Activated CD4-positive, alpha-beta T cell treated with anti-CD3 and anti-CD28 coated beads, Interleukin-2, amount 50 U/mL, for 1 hour (primary cell): ENCODE data around the gene SLC35B4.
"Not testable (repeated sequence)": the region's sequence is repeated elsewhere in the genome, so short reads cannot be mapped to it uniquely, and the experiment has no call there.

ENCODE experiments used
- DNase-seq: peaks from one replicate; pipeline ENCODE4 v3.0.0-alpha.2; 2020

Gene SLC35B4

DNA sequence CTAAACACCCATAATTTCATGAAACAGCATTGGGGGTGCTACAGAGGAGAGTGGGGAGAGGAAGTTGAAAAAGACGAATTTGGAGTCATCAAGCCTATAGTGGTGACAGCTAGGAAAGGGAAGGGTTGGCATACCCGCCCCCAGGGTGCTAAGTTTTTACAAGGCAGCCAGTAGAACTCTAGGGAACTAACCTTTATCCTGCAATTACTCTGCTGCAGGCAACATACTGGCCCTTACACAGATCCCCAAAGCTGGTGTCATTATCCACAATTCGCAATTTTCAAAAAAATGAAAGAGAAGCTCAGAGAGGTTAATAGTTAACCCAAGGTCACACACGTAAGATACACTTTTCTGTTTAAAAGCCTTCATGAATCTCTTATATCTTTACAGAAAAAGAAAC, 14.2 kb upstream of the SLC35B4 start:
- no peak for DNase-seq

GRCh38 chr7:134329614-134330346, 13.1 kb upstream of the SLC35B4 start:
- DNase-seq, result no peak

DNA sequence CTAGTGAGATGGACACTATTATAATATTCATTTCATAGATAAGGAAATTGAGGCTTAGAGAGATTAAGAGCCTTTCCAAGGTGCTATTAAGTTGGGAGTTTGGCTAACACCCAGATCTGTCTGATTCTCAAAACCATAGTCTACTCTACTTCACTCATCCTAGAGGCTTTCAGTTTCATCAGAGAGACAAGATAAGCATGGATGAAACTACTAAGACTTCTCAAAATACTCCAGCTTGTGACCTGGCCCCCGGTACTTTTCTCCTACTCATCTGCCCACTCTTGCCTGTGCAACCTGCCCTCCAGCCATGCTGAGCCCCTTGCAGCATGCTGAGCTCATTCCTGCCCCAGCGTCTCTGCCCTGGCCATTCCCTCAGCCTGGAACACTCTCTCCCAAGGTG, 12.2 kb upstream of the SLC35B4 start:
- DNase-seq, result no peak

DNA sequence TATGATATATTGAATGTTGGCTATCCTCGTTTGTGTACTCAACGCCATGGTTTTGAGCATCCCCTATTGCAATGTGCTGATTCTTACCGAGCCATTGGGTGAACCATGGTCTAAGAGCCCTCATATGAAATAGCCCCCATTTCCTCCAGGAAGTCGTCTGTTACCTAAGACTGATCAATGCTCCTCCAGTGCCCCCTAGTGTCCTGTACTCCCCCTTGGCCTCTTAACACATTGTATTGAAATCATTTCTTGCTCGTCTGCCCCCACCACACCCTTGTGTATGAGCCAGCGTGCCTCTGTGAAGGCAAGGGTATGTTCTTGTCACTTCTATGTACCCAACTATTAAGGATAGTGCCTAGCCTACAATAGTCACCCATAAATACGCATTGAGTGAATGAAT, 11.2 kb upstream of the SLC35B4 start:
- DNase-seq, result peak; percentile 44

DNA sequence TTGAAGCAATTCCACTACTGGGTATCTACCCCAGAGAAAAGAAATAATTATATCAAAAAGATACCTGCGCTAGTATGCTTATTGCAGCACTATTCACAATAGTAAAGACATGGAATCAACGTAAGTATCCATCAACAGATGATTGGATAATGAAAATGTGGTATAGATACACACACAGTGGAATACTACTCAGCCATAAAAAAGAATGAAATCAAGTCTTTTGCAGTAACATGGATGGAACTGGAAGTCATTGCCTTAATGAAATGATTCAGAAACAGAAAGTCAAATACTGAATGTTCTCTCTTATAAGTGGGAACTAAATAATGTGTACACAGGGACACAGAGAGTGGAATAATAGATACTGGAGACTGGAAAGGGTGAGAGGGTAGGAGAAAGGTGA, 7.4 kb upstream of the SLC35B4 start:
- no peak for DNase-seq

DNA sequence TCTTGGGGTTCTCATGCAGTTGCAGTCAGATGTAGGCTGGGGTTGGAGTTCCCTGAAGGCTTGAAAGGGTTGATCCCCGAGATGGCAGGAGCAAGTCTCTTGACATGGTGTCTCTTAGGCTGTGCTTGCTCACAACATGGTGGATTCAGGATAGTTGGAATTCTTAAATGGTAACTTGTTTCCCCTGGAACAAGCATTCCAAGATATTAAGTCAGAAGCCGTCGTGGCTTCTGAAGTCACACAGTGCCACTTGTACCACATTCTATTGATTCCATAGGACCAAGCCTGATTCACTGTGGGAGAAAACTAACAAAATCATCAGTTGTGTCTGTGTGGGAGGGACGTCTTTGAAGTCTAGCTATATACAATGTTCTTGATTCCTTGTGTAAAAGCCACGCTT, 3.5 kb upstream of the SLC35B4 start:
- DNase-seq, result no peak

DNA sequence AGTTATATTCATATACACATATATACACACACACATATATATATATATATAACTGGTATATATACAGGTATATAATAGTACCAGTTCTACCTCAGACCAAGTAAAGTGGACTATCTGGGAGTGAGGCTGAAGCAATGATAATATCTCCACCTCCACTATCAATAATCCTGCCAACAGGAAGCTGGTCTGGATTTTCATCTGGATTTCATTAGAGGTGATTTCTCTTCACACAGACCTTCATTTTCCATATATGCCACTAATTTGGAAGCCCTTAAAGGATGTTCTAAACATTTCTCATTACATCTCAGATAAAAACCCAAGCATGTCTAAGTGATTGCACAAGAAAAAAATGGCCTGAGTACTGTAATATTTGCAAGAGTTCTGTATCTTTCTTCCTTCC, 1.7 kb upstream of the SLC35B4 start:
- DNase-seq, result no peak

DNA sequence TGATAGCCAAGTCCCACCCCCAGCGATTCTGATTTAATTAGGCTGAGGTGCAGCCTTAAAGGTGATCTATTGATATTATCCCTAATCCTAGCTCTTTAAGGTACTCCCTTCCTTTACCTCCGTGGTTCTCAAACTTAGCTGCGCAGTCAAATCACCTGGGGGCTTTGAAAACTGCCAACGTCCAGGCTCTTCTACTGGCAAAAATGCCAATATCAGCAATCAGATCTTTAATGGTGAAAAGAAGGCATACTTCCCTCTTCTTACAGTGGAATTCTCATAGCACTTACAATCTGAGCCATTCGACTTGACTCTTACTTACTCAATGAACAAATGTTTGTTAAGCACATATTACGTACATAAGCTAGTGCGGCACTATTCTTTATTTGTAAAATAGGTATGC, 704 bp upstream of the SLC35B4 start:
- DNase-seq, result no peak

DNA sequence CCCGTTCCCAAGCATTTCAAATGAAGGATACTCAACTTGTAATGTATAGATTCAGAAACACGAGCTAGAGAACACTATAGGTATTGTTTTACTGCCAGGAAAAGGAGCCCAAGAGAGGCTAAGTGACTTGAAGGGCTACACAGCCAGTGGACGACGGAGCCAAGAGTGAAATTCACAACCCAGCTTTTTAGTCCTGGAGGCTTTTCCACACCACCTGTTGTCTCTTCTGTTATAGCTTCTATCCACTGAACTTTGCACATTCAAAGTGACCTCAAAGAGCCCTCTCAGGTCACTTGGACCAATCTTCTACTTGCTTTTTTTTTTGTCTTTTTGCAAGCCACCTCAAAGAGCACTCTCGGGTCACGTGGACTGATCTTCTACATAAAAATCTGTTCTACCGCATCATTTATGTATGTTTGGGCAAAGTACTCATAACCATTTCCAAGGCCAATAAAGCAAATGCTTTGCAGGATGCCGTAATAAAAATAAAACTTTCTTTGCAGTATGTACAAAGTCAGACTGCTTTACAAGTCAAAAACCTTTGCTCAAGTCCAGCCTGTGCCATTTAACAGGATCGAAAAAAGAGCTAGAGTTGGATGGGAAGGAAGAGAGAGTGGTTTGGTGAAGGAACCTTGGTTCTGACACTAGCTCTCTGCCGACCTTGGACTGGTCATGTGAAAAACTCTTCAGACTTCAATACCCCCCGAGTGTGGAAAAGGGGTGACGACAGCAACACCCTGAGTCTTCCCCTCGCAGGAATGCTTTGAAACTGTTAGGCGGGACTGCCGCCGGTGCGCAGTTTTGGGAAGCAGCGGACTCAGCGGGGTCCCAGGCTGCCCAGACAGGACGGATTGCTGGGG, 821 bp downstream of the SLC35B4 start:
- peak; percentile 1 for DNase-seq

- DNase-seq, result no peak
Observed at GRCh38 chr7:134313543-134313942, 3.2 kb downstream of the SLC35B4 start.

- DNase-seq, result no peak
Observed at GRCh38 chr7:134312717-134313116, 4.0 kb downstream of the SLC35B4 start.

GRCh38 chr7:134311807-134312206, 4.9 kb downstream of the SLC35B4 start:
- DNase-seq, result no peak

GRCh38 chr7:134308548-134308947, 8.2 kb downstream of the SLC35B4 start:
- DNase-seq, result no peak

DNA sequence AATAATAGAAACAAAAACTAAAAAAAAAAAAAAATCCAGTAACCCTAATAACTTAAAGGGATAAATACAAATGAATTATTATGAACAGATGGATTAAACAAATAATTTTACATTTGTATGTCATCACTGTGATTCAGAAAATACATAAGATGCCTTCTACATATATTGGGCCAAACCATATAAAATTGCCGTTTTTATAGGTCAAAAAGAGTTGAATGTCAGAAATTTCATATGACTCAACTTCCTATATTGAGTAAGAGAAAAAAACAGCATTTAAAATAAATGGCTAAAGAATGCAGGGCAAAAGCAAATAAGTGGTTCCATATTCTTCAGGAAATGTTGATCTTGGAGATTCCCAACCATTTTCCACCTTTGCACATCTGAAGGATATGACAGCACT, 9.4 kb downstream of the SLC35B4 start:
- no peak for DNase-seq

GRCh38 chr7:134302120-134302519, 14.6 kb downstream of the SLC35B4 start:
- DNase-seq, result no peak

DNA sequence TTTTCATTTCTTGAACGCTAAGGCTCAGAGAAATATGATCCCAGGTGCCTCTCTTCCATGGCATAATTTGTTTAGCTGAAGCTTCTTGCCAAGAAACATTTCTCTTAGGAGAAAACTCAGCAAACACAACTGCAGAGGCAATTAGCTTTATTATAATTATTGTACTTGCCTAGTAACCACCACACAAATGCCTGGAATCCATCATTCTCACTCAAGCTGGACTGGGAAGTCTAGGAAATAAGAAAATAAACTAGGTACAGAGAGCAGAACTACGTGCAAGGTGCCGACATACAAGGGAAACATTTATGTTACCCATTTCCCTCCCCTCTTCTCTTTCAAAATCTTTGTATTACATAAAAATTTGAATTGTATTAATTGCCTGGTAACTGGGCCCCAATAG, 15.1 kb downstream of the SLC35B4 start:
- DNase-seq, result no peak

GRCh38 chr7:134300988-134301387, 15.7 kb downstream of the SLC35B4 start:
- DNase-seq, result no peak

DNA sequence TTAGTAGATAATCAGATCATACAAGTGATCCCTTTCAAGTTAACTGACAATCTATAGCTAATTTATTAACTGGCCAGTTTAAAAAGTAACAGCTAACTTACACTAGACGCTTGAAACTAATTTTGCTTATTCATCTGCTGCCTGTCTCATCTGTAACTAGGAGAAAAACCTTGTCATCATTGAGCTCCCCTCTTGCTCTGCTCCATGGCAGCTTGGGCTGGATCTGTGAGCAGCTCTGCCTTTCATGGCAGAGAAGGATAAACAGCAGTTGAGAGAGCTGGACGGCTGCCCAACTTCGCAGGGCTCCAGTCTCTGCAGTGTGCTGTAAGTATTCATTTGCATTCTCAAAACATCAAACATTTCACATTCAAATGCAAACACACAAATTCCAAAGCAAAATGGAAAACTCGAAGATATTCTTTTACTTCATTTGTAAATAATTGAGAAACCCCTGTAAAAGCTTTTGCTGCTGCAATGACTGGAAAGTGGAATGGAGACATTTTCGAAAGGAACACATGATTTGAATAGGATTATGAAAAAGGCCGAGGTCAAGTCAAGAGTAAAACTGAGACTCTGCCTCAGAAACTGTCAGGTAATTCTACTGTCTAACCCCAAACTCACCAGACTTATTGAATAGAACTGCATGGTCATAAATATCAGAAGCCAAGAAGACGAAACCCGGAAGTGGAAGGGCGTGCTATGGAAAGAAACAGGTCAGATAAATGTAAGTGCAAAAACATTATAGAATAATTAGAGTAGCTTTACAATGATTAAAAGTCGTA, 17.6 kb downstream of the SLC35B4 start:
- DNase-seq, result no peak

DNA sequence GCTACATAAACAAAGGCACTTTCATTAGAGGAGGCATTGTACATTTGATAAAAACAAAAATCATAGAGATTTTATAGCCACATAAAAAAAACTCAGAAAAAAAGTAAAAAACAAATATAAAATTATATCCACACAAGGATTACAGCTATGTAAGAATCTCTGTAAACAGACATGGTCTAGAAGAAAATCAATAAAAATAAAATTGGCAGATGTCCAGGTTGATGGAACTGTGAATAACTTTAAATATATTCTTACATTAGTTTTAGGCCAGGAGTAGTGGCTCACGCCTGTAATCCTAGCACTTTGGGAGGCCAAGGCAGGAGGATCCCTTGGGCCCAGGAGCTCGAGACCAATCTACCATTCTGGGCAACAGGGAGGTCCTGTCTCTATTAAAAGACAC, 19.2 kb downstream of the SLC35B4 start:
- DNase-seq, result no peak

DNA sequence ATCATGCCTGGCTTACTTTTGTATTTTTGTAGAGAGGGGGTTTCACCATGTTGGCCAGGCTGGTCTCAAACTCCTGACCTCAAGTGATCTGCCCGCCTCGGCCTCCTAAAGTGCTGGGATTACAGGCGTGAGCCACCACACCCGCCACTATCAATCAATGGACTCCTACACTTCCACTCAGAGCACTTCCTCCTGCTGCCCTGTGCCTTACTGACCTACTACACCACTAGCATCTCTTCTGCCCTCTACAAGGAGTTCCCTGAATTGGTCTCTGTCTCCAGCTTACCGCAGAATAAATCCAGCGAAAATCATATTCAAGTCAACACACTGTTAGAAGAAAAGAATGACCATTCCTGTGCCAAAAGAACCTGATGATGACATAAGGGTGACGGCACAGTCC, 20.7 kb downstream of the SLC35B4 start:
- DNase-seq, result not testable (repeated sequence)

- no peak for DNase-seq
Observed at GRCh38 chr7:134293002-134293740, 23.6 kb downstream of the SLC35B4 start.

DNA sequence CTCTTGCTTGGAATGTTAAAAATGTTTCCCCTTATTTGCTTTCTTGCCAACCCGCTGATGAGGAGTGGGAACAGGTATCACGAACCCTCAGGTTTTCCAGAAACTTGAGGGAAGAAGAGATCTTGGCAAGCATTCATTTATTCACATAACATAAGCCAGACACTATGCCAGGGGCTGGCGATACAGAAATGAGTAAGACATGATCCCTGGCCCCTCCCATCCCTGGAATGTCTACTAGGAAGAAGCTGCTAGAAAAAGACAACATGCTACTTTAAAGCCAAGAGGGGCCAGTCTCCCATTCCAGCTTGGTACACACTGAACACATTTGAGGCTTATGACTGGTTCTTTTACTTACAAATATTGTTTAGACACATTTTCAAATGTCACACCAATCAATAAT, 26.4 kb downstream of the SLC35B4 start:
- DNase-seq, result no peak

DNA sequence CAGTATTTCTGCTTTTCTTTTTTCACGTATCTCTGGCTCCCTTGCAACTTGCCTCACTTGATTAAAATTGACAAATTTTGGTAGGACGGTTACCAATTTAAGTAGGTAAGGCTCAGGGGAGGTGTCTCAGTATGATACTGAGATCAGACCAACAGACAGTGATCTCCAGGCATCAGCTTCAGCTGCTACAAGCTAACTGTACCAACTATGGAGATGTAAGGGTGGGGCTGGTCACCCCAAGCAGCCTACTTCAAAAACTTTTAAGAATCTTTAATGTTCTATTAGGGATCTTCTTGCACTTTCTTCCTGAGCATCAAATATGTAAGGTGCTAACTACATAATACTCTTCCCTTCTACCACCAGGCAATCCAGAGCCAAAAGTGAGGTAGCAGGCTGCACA, 26.9 kb downstream of the SLC35B4 start:
- DNase-seq, result no peak
